Measurements from ENCODE around the gene TRIM7. TPM values are rescaled to one million over a fixed set of nuclear protein-coding genes. Genes with fewer than 3 reads are reported as not detected.

TRIM7 gene
- total and polyA plus RNA-seq, 9 of the 15 experiments (the other 6 are each of a cell fraction or from before 2014, with no cell fraction given) = 2.6 to 14.9 (median 8.9) TPM

DNA sequence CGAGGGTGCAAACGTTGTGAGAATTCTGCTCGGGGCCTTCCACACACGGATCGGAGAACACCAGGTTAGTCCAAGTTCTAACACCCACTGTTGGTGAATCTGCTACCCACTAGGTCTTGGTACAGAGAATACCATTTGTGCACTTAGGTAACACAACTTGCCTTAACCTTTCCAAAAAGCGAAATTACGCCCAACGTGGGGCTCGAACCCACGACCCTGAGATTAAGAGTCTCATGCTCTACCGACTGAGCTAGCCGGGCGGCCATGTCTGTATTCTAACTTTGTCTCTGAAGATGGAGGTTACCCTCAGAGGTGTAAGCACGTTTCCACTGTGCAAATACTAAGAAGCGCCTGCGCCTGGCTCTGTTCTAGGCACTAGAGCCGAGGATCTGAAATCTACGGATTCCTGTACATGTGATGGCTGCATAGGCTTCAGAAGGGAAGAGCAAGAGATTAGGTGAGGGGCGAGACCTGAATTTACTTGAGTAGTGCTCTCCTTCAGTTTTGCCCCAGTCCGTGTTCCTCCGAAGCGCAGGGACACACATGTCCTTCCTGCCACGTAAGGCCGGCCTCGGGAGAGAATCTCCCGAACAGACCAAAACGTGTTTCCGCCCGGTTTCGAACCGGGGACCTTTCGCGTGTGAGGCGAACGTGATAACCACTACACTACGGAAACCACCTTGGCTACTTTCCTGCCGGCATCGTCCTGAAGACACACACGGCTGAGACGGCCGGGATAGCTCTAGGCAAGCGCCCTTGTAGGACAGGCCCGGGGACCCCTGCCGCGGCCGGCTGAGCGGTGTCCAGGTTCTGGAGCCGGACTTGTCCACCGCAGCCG, 17.0 kb upstream of the TRIM7 start (continued):
- TF ChIP-seq, protein P1, sequence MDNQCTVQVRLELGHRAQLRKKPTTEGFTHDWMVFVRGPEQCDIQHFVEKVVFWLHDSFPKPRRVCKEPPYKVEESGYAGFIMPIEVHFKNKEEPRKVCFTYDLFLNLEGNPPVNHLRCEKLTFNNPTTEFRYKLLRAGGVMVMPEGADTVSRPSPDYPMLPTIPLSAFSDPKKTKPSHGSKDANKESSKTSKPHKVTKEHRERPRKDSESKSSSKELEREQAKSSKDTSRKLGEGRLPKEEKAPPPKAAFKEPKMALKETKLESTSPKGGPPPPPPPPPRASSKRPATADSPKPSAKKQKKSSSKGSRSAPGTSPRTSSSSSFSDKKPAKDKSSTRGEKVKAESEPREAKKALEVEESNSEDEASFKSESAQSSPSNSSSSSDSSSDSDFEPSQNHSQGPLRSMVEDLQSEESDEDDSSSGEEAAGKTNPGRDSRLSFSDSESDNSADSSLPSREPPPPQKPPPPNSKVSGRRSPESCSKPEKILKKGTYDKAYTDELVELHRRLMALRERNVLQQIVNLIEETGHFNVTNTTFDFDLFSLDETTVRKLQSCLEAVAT (IDR thresholded peaks at IDR 0.05) = 0 out of 4 replicates have a peak, but pooled peaks have one; percentile 25 to 51
- TF ChIP-seq, protein P2, sequence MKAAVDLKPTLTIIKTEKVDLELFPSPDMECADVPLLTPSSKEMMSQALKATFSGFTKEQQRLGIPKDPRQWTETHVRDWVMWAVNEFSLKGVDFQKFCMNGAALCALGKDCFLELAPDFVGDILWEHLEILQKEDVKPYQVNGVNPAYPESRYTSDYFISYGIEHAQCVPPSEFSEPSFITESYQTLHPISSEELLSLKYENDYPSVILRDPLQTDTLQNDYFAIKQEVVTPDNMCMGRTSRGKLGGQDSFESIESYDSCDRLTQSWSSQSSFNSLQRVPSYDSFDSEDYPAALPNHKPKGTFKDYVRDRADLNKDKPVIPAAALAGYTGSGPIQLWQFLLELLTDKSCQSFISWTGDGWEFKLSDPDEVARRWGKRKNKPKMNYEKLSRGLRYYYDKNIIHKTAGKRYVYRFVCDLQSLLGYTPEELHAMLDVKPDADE (conservative IDR thresholded peaks at IDR 0.05; ENCODE audit: control insufficient read depth, low read depth, low read length) = peak; percentile 91
- TF ChIP-seq NR4A1 (CRISPR knock-in tag; IDR thresholded peaks at IDR 0.05) (0 out of 2 replicates have a peak, but pooled peaks have one; percentile 27), NR4A1 (tag; IDR thresholded peaks at IDR 0.05) (peak; percentile 21; the same call in 1 of the 2 replicates), NCOR1 (IDR thresholded peaks at IDR 0.05) (peak; percentile 36; the same call in 1 of the 2 replicates), ZNF212 (CRISPR knock-in tag; IDR thresholded peaks at IDR 0.05) (0 out of 2 replicates have a peak, but pooled peaks have one; percentile 46), SAFB (IDR thresholded peaks at IDR 0.05; ENCODE audit: borderline replicate concordance, low read depth, low read length) (peak; percentile 35; the same call in 1 of the 2 replicates), GATAD2B (IDR thresholded peaks at IDR 0.05; ENCODE audit: borderline replicate concordance) (peak; percentile 28; the same call in 1 of the 2 replicates), CREM (IDR thresholded peaks at IDR 0.05; ENCODE audit: low read depth) (peak; percentile 74), ZSCAN32 (CRISPR knock-in tag; IDR thresholded peaks at IDR 0.05) (no peak), NFIX (CRISPR knock-in tag; IDR thresholded peaks at IDR 0.05; ENCODE audit: low read depth) (no peak), PHTF2 (CRISPR knock-in tag; IDR thresholded peaks at IDR 0.05) (no peak), HDAC1 (IDR thresholded peaks at IDR 0.05) (peak; percentile 58 to 85; a peak in 3 of 4 replicates), HNRNPLL (IDR thresholded peaks at IDR 0.05; ENCODE audit: low read depth, low read length, poor library complexity, severe bottlenecking) (peak; percentile 68), HNRNPK (IDR thresholded peaks at IDR 0.05; ENCODE audit: low read depth, low read length, poor library complexity, severe bottlenecking) (no peak), ZNF584 (CRISPR knock-in tag; IDR thresholded peaks at IDR 0.05; ENCODE audit: low read depth) (peak; percentile 92)
- TF ChIP-seq, protein P3, sequence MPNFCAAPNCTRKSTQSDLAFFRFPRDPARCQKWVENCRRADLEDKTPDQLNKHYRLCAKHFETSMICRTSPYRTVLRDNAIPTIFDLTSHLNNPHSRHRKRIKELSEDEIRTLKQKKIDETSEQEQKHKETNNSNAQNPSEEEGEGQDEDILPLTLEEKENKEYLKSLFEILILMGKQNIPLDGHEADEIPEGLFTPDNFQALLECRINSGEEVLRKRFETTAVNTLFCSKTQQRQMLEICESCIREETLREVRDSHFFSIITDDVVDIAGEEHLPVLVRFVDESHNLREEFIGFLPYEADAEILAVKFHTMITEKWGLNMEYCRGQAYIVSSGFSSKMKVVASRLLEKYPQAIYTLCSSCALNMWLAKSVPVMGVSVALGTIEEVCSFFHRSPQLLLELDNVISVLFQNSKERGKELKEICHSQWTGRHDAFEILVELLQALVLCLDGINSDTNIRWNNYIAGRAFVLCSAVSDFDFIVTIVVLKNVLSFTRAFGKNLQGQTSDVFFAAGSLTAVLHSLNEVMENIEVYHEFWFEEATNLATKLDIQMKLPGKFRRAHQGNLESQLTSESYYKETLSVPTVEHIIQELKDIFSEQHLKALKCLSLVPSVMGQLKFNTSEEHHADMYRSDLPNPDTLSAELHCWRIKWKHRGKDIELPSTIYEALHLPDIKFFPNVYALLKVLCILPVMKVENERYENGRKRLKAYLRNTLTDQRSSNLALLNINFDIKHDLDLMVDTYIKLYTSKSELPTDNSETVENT (CRISPR knock-in tag; IDR thresholded peaks at IDR 0.05) = peak; percentile 62; the same call in 1 of the 2 replicates
- TF ChIP-seq, protein P4, sequence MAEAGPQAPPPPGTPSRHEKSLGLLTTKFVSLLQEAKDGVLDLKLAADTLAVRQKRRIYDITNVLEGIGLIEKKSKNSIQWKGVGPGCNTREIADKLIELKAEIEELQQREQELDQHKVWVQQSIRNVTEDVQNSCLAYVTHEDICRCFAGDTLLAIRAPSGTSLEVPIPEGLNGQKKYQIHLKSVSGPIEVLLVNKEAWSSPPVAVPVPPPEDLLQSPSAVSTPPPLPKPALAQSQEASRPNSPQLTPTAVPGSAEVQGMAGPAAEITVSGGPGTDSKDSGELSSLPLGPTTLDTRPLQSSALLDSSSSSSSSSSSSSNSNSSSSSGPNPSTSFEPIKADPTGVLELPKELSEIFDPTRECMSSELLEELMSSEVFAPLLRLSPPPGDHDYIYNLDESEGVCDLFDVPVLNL (CRISPR knock-in tag; IDR thresholded peaks at IDR 0.05; ENCODE audit: low read depth) = no peak
- TF ChIP-seq, protein P5, sequence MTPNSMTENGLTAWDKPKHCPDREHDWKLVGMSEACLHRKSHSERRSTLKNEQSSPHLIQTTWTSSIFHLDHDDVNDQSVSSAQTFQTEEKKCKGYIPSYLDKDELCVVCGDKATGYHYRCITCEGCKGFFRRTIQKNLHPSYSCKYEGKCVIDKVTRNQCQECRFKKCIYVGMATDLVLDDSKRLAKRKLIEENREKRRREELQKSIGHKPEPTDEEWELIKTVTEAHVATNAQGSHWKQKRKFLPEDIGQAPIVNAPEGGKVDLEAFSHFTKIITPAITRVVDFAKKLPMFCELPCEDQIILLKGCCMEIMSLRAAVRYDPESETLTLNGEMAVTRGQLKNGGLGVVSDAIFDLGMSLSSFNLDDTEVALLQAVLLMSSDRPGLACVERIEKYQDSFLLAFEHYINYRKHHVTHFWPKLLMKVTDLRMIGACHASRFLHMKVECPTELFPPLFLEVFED (CRISPR knock-in tag; conservative IDR thresholded peaks at IDR 0.05) = no peak
